Liver (tissue), 9 donors: ENCODE measurements around the gene TMEM128. TPM values are rescaled to one million over a fixed set of nuclear protein-coding genes. Genes with fewer than 3 reads are reported as not detected.

Experiments used
- DNase-seq: peaks from one replicate; pipeline ENCODE4 v3.0.0-alpha.2; 2017; ENCODE audit warnings: low spot score
- H3K27ac ChIP-seq, 2 donors: one replicate each; pipeline ENCODE4 v1.7.0; 2013; ENCODE audit warnings: inconsistent platforms in 2 of 2, low read length in 2 of 2, control low read depth in 1 of 2, low read depth in 1 of 2, mild to moderate bottlenecking in 1 of 2
- H3K27me3 ChIP-seq, 4 donors: one replicate each; pipeline versions ENCODE4 v1.6.1 to v1.7.0; 2013; ENCODE audit warnings: low read length in 3 of 4, inconsistent platforms in 1 of 4, mild to moderate bottlenecking in 1 of 4, moderate library complexity in 1 of 4; ENCODE audit not compliant: control insufficient read depth in 4 of 4, insufficient read depth in 4 of 4
- H3K36me3 ChIP-seq, 4 donors: one replicate each; pipeline versions ENCODE4 v1.6.1 to v1.7.0; 2013; ENCODE audit warnings: low read length in 3 of 4, mild to moderate bottlenecking in 3 of 4, low read depth in 1 of 4, moderate library complexity in 1 of 4; ENCODE audit not compliant: control insufficient read depth in 4 of 4, insufficient read depth in 3 of 4
- H3K4me1 ChIP-seq, 4 donors: one replicate each; pipeline versions ENCODE4 v1.6.1 to v1.7.0; 2013; ENCODE audit warnings: low read length in 3 of 4, mild to moderate bottlenecking in 3 of 4, moderate library complexity in 1 of 4; ENCODE audit not compliant: control insufficient read depth in 4 of 4, insufficient read depth in 4 of 4
- H3K4me3 ChIP-seq, 3 donors: one replicate each; pipeline versions ENCODE4 v1.6.1 to v1.7.0; 2013; ENCODE audit warnings: low read length in 3 of 3, control low read depth in 1 of 3, low read depth in 1 of 3, mild to moderate bottlenecking in 1 of 3
- H3K9ac ChIP-seq, 2 donors: one replicate each; pipeline ENCODE4 v1.7.0; 2013; ENCODE audit warnings: low read length in 2 of 2, mild to moderate bottlenecking in 2 of 2, moderate library complexity in 2 of 2, control low read depth in 1 of 2, low read depth in 1 of 2
- H3K9me3 ChIP-seq, 4 donors: one replicate each; pipeline versions ENCODE4 v1.6.1 to v1.7.0; 2013; ENCODE audit warnings: low read length in 3 of 4; ENCODE audit not compliant: control insufficient read depth in 4 of 4
- ATF3 ChIP-seq: IDR thresholded peaks from 2 replicates; pipeline ENCODE4 v1.6.1; 2016; ENCODE audit warnings: antibody characterized with exemption
- EGR1 ChIP-seq, 2 donors: IDR thresholded peaks; 2 replicates each; pipeline ENCODE4 v1.6.1; 2016 to 2018; ENCODE audit warnings: antibody characterized with exemption in 2 of 2, low read depth in 2 of 2
- FOXA1 ChIP-seq: IDR thresholded peaks from 2 replicates; pipeline ENCODE4 v1.6.1; 2016; ENCODE audit warnings: antibody characterized with exemption
- FOXA2 ChIP-seq: IDR thresholded peaks from 2 replicates; pipeline ENCODE4 v1.6.1; 2016; ENCODE audit warnings: antibody characterized with exemption
- GABPA ChIP-seq, 2 donors: IDR thresholded peaks in 1 of 2; conservative IDR thresholded peaks in 1 of 2; 2 replicates each; pipeline ENCODE4 v1.6.1; 2016; ENCODE audit warnings: antibody characterized with exemption in 2 of 2, mild to moderate bottlenecking in 1 of 2, moderate library complexity in 1 of 2
- HNF4A ChIP-seq, 2 donors: conservative IDR thresholded peaks; 2 replicates each; pipeline ENCODE4 v1.6.1; 2016; ENCODE audit warnings: antibody characterized with exemption in 2 of 2, mild to moderate bottlenecking in 2 of 2
- HNF4G ChIP-seq: IDR thresholded peaks from 2 replicates; pipeline ENCODE4 v1.6.1; 2016; ENCODE audit warnings: antibody characterized with exemption
- JUND ChIP-seq, 2 donors: IDR thresholded peaks; 2 replicates each; pipeline ENCODE4 v1.6.1; 2016; ENCODE audit warnings: antibody characterized with exemption in 2 of 2
- NR2F2 ChIP-seq: IDR thresholded peaks from 2 replicates; pipeline ENCODE4 v1.6.1; 2016; ENCODE audit warnings: antibody characterized with exemption
- RAD21 ChIP-seq, 2 donors: IDR thresholded peaks; 2 replicates each; pipeline ENCODE4 v1.6.1; 2016; ENCODE audit warnings: antibody characterized with exemption in 2 of 2, mild to moderate bottlenecking in 2 of 2
- RXRA ChIP-seq, 2 donors: IDR thresholded peaks; 2 replicates each; pipeline ENCODE4 v1.6.1; 2017 to 2018; ENCODE audit warnings: antibody characterized with exemption in 2 of 2, mild to moderate bottlenecking in 1 of 2
- SP1 ChIP-seq: IDR thresholded peaks from 2 replicates; pipeline ENCODE4 v1.6.1; 2018; ENCODE audit warnings: antibody characterized with exemption, mild to moderate bottlenecking
- TAF1 ChIP-seq: conservative IDR thresholded peaks from 2 replicates; pipeline ENCODE4 v1.6.1; 2016; ENCODE audit warnings: antibody characterized with exemption, mild to moderate bottlenecking
- YY1 ChIP-seq: IDR thresholded peaks from 2 replicates; pipeline ENCODE4 v1.6.1; 2016; ENCODE audit warnings: antibody characterized with exemption, mild to moderate bottlenecking
- WGBS: extraction: QIAGEN DNeasy Blood & Tissue Kit; methylation state at CpG from one replicate; pipeline ENCODE4 v1.1.7; 2013; 5-methylcytosine and 5-hydroxymethylcytosine counted together
- polyA plus RNA-seq, 2 donors: library from polyadenylated mRNA; stranded (reverse) in 1 of 2; unstranded in 1 of 2; fragments of 200-250 nt in 1 of 2; fragments of >200 nt in 1 of 2; fragmentation: Nextera tagmentation in 1 of 2; extraction: Ambion mirVana in 1 of 2; gene quantifications; one replicate each; pipeline versions ENCODE4 v1.2.1 to v1.2.3, GENCODE V29; 2013 to 2015
- total RNA-seq, 2 donors: library from RNA; depleted of rRNA; stranded (reverse); fragments of >200 nt; gene quantifications; one replicate each; pipeline ENCODE4 v1.2.3, GENCODE V29; 2014
- TF ChIP-seq, protein P1 (sequence below): IDR thresholded peaks from 2 replicates; pipeline ENCODE4 v1.6.1; 2016; ENCODE audit warnings: antibody characterized with exemption, mild to moderate bottlenecking
- TF ChIP-seq, protein P2 (sequence below): IDR thresholded peaks from 2 replicates; pipeline ENCODE4 v1.6.1; 2016; ENCODE audit warnings: antibody characterized with exemption
- TF ChIP-seq, protein P3 (sequence below): fragments of 150-350 bp; IDR thresholded peaks from 2 replicates; pipeline ENCODE4 v1.5.1; 2017; ENCODE audit warnings: improper control_type of control experiment, low read depth, low read length; ENCODE audit not compliant: missing input control
- TF ChIP-seq, protein P4 (sequence below): IDR thresholded peaks from 2 replicates; pipeline ENCODE4 v1.6.1; 2016; ENCODE audit warnings: antibody characterized with exemption
- donor health status: healthy.
- donor health status: healthy.
- donor health status: healthy.
- donor health status: healthy.
- donor health status: healthy.

Gene TMEM128
- total and polyA plus RNA-seq, 4 donors: 7.6 to 11.3 (median 9.2) TPM

DNA sequence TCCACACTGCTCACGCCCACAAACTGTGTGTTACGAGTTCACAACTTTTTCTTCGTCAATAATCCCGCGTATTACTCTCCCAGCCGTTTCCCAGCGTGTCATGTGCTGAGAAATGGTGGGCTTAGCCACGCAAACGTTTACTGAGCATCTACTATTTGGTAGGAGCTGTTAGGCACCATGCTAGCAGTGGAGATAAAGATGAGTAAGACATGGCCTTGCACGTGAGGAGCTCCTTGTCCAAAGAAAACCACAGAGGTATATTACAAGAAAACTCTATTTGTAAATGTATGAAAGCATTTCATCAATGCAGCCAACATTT lies 821 bp upstream of the TMEM128 start:
- no peak for DNase-seq
- H3K9me3 ChIP-seq: no peaks in the 10 kb centered on the region
- peaks cover 3 to 15% (median 10%) of the 10 kb centered on the region in 4 donors for H3K36me3 ChIP-seq
- no peaks in the 10 kb centered on the region for H3K27me3 ChIP-seq
- H3K27ac ChIP-seq: peak overlapping the region; percentile 77 to 90
- H3K4me3 ChIP-seq: peak overlapping the region; percentile 80 to 86 (median 83)
- H3K4me1 ChIP-seq: peaks cover 6 to 22% (median 17%) of the 10 kb centered on the region in 4 donors
- TF ChIP-seq YY1 (no peak), SP1 (no peak), EGR1 (IDR thresholded peaks at IDR 0.05; ENCODE audit: low read depth in 2 of 2) (no peak), TAF1 (no peak), JUND (IDR thresholded peaks at IDR 0.05) (no peak), RAD21 (IDR thresholded peaks at IDR 0.05) (no peak), GABPA (IDR thresholded peaks at IDR 0.05 in 1 of 2, conservative IDR thresholded peaks at IDR 0.05 in 1 of 2) (no peak), ATF3 (no peak), RXRA (IDR thresholded peaks at IDR 0.05) (no peak), FOXA1 (no peak), HNF4G (no peak), NR2F2 (no peak)
- TF ChIP-seq, protein P1, sequence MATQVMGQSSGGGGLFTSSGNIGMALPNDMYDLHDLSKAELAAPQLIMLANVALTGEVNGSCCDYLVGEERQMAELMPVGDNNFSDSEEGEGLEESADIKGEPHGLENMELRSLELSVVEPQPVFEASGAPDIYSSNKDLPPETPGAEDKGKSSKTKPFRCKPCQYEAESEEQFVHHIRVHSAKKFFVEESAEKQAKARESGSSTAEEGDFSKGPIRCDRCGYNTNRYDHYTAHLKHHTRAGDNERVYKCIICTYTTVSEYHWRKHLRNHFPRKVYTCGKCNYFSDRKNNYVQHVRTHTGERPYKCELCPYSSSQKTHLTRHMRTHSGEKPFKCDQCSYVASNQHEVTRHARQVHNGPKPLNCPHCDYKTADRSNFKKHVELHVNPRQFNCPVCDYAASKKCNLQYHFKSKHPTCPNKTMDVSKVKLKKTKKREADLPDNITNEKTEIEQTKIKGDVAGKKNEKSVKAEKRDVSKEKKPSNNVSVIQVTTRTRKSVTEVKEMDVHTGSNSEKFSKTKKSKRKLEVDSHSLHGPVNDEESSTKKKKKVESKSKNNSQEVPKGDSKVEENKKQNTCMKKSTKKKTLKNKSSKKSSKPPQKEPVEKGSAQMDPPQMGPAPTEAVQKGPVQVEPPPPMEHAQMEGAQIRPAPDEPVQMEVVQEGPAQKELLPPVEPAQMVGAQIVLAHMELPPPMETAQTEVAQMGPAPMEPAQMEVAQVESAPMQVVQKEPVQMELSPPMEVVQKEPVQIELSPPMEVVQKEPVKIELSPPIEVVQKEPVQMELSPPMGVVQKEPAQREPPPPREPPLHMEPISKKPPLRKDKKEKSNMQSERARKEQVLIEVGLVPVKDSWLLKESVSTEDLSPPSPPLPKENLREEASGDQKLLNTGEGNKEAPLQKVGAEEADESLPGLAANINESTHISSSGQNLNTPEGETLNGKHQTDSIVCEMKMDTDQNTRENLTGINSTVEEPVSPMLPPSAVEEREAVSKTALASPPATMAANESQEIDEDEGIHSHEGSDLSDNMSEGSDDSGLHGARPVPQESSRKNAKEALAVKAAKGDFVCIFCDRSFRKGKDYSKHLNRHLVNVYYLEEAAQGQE: no peak
- TF ChIP-seq, protein P2, sequence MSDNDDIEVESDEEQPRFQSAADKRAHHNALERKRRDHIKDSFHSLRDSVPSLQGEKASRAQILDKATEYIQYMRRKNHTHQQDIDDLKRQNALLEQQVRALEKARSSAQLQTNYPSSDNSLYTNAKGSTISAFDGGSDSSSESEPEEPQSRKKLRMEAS: no peak
- WGBS: 11% methylated on average over 10 of the region's 10 CpGs
- H3K9ac ChIP-seq: peak overlapping the region; percentile 78 to 86

GRCh38 chr4:4247696-4248028 lies 361 bp downstream of the TMEM128 start:
- Histone ChIP-seq H3K27me3 (no peaks in the 10 kb centered on the region), H3K4me1 (peaks cover 6 to 18% (median 15%) of the 10 kb centered on the region in 4 donors), H3K4me3 (peak overlapping the region; percentile 80 to 86 (median 83)), H3K9me3 (no peaks in the 10 kb centered on the region), H3K36me3 (peaks cover 3 to 22% (median 16%) of the 10 kb centered on the region in 4 donors), H3K27ac (peak overlapping the region; percentile 77 to 90), H3K9ac (peak overlapping the region; percentile 86 to 97)
- no peak for DNase-seq
- TF ChIP-seq, protein P3, sequence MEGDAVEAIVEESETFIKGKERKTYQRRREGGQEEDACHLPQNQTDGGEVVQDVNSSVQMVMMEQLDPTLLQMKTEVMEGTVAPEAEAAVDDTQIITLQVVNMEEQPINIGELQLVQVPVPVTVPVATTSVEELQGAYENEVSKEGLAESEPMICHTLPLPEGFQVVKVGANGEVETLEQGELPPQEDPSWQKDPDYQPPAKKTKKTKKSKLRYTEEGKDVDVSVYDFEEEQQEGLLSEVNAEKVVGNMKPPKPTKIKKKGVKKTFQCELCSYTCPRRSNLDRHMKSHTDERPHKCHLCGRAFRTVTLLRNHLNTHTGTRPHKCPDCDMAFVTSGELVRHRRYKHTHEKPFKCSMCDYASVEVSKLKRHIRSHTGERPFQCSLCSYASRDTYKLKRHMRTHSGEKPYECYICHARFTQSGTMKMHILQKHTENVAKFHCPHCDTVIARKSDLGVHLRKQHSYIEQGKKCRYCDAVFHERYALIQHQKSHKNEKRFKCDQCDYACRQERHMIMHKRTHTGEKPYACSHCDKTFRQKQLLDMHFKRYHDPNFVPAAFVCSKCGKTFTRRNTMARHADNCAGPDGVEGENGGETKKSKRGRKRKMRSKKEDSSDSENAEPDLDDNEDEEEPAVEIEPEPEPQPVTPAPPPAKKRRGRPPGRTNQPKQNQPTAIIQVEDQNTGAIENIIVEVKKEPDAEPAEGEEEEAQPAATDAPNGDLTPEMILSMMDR: no peak
- TF ChIP-seq, protein P4, sequence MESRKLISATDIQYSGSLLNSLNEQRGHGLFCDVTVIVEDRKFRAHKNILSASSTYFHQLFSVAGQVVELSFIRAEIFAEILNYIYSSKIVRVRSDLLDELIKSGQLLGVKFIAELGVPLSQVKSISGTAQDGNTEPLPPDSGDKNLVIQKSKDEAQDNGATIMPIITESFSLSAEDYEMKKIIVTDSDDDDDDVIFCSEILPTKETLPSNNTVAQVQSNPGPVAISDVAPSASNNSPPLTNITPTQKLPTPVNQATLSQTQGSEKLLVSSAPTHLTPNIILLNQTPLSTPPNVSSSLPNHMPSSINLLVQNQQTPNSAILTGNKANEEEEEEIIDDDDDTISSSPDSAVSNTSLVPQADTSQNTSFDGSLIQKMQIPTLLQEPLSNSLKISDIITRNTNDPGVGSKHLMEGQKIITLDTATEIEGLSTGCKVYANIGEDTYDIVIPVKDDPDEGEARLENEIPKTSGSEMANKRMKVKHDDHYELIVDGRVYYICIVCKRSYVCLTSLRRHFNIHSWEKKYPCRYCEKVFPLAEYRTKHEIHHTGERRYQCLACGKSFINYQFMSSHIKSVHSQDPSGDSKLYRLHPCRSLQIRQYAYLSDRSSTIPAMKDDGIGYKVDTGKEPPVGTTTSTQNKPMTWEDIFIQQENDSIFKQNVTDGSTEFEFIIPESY: no peak
- TF ChIP-seq ATF3 (no peak), EGR1 (IDR thresholded peaks at IDR 0.05; ENCODE audit: low read depth in 2 of 2) (no peak), GABPA (IDR thresholded peaks at IDR 0.05 in 1 of 2, conservative IDR thresholded peaks at IDR 0.05 in 1 of 2) (no peak), SP1 (no peak), FOXA2 (no peak), TAF1 (no peak), RAD21 (IDR thresholded peaks at IDR 0.05) (no peak), NR2F2 (no peak), FOXA1 (no peak), JUND (IDR thresholded peaks at IDR 0.05) (no peak), RXRA (IDR thresholded peaks at IDR 0.05) (no peak), HNF4A (conservative IDR thresholded peaks at IDR 0.05) (no peak), HNF4G (no peak), YY1 (no peak)
- TF ChIP-seq, protein P1: no peak
- TF ChIP-seq, protein P2: no peak
- under 1% methylated on average over 12 of the region's 12 CpGs for WGBS
